HEK293 (cell line): ENCODE results near the gene COPS3.
A peak's percentile ranks its signal among the peaks of the same experiment; 100 is the strongest.

Experiments
- CTCF ChIA-PET: fragments of 350-600 bp; formaldehyde crosslinking; extraction: SDS; loops from one replicate; lab custom pipeline; 2021; ENCODE audit warnings: antibody characterized with exemption; lab: Yijun Ruan, JAX
- POLR2A ChIA-PET: fragments of 300-600 bp; formaldehyde crosslinking; extraction: SDS; loops from one replicate; lab custom pipeline; 2020; ENCODE audit warnings: antibody characterized with exemption, inconsistent platforms; lab: Yijun Ruan, JAX
- H3K27ac ChIP-seq: fragments of 200-500 bp; sonication (Bioruptor generic); 2 replicates; pipeline ENCODE4 v1.5.1; 2014; ENCODE audit warnings: low read depth, low read length, control low read depth, inconsistent platforms; ENCODE audit errors: extremely low read depth
- H3K36me3 ChIP-seq, 2 experiments: fragments of 200-500 bp in 1 of 2; sonication (Bioruptor generic) in 1 of 2; 1 replicate in 1 of 2; 2 replicates in 1 of 2; pipeline ENCODE4 v1.5.1; 2014 to 2017; ENCODE audit warnings: inconsistent platforms in 2 of 2, low read length in 2 of 2; ENCODE audit not compliant: control insufficient read depth in 2 of 2, insufficient read depth in 1 of 2
- H3K4me1 ChIP-seq: fragments of 200-500 bp; sonication (Bioruptor generic); 2 replicates; pipeline ENCODE4 v1.5.1; 2014; ENCODE audit warnings: mild to moderate bottlenecking, low read length, inconsistent platforms; ENCODE audit not compliant: control insufficient read depth, insufficient read depth
- H3K4me3 ChIP-seq: 2 replicates; pipeline ENCODE4 v1.5.1; 2011; ENCODE audit warnings: low read depth, mild to moderate bottlenecking, control low read depth, low read length, moderate library complexity
- H3K9me3 ChIP-seq: fragments of 200-500 bp; sonication (Bioruptor generic); 2 replicates; pipeline ENCODE4 v1.5.1; 2014; ENCODE audit warnings: low read depth, low read length, inconsistent platforms; ENCODE audit not compliant: control insufficient read depth, insufficient read depth
- BCL11A ChIP-seq: fragments of 450-650 bp; formaldehyde crosslinking; IDR thresholded peaks from 2 replicates; pipeline ENCODE4 v1.5.1; 2016; ENCODE audit warnings: low read depth, missing biosample characterization, missing genetic modification characterization
- GLIS1 ChIP-seq: fragments of 450-650 bp; formaldehyde crosslinking; IDR thresholded peaks from 2 replicates; pipeline ENCODE4 v1.5.1; 2016; ENCODE audit warnings: missing biosample characterization, missing genetic modification characterization
- PRDM4 ChIP-seq: fragments of 450-650 bp; formaldehyde crosslinking; IDR thresholded peaks from 2 replicates; pipeline ENCODE4 v1.5.1; 2017; ENCODE audit warnings: missing biosample characterization, missing genetic modification characterization
- SCRT2 ChIP-seq: fragments of 450-650 bp; formaldehyde crosslinking; IDR thresholded peaks from 2 replicates; pipeline ENCODE4 v1.5.1; 2016; ENCODE audit warnings: missing biosample characterization, missing genetic modification characterization
- YY2 ChIP-seq: fragments of 450-650 bp; formaldehyde crosslinking; IDR thresholded peaks from 2 replicates; pipeline ENCODE4 v1.5.1; 2016; ENCODE audit warnings: missing biosample characterization, missing genetic modification characterization
- ZBTB17 ChIP-seq: fragments of 450-650 bp; formaldehyde crosslinking; IDR thresholded peaks from 2 replicates; pipeline ENCODE4 v1.5.1; 2016; ENCODE audit warnings: missing biosample characterization, missing genetic modification characterization
- ZBTB20 ChIP-seq: fragments of 450-650 bp; formaldehyde crosslinking; IDR thresholded peaks from 2 replicates; pipeline ENCODE4 v1.5.1; 2016; ENCODE audit warnings: missing biosample characterization, missing genetic modification characterization
- ZBTB21 ChIP-seq: fragments of 450-650 bp; formaldehyde crosslinking; IDR thresholded peaks from 2 replicates; pipeline ENCODE4 v1.5.1; 2017; ENCODE audit warnings: missing biosample characterization, missing genetic modification characterization
- ZFHX2 ChIP-seq: fragments of 450-650 bp; formaldehyde crosslinking; conservative IDR thresholded peaks from 2 replicates; pipeline ENCODE4 v1.5.1; 2016; ENCODE audit warnings: missing biosample characterization, missing genetic modification characterization
- ZFP69B ChIP-seq: fragments of 450-650 bp; formaldehyde crosslinking; IDR thresholded peaks from 2 replicates; pipeline ENCODE4 v1.5.1; 2016; ENCODE audit warnings: missing biosample characterization, missing genetic modification characterization
- ZNF184 ChIP-seq: fragments of 450-650 bp; IDR thresholded peaks from 2 replicates; pipeline ENCODE4 v1.5.1; 2018; ENCODE audit warnings: missing biosample characterization, mild to moderate bottlenecking, missing genetic modification characterization
- ZNF324 ChIP-seq: fragments of 450-650 bp; formaldehyde crosslinking; IDR thresholded peaks from 2 replicates; pipeline ENCODE4 v1.5.1; 2016; ENCODE audit warnings: missing biosample characterization, missing genetic modification characterization
- ZNF433 ChIP-seq: fragments of 450-650 bp; formaldehyde crosslinking; IDR thresholded peaks from 2 replicates; pipeline ENCODE4 v1.5.1; 2016; ENCODE audit warnings: missing biosample characterization, missing genetic modification characterization, low read depth
- ZNF600 ChIP-seq: fragments of 450-650 bp; formaldehyde crosslinking; IDR thresholded peaks from 2 replicates; pipeline ENCODE4 v1.5.1; 2016; ENCODE audit warnings: missing biosample characterization, missing genetic modification characterization
- ZNF654 ChIP-seq: fragments of 450-650 bp; formaldehyde crosslinking; IDR thresholded peaks from 2 replicates; pipeline ENCODE4 v1.5.1; 2016; ENCODE audit warnings: low read depth, missing biosample characterization, missing genetic modification characterization
- ZSCAN30 ChIP-seq: fragments of 450-650 bp; IDR thresholded peaks from 2 replicates; pipeline ENCODE4 v1.5.1; 2018; ENCODE audit warnings: missing biosample characterization, mild to moderate bottlenecking, missing genetic modification characterization, moderate library complexity
- TF ChIP-seq, protein P1 (sequence below): fragments of 450-650 bp; formaldehyde crosslinking; optimal IDR thresholded peaks from 2 replicates; pipeline ENCODE3; 2016; ENCODE audit warnings: missing biosample characterization, mild to moderate bottlenecking, missing genetic modification characterization
- TF ChIP-seq, protein P2 (sequence below): fragments of 450-650 bp; formaldehyde crosslinking; IDR thresholded peaks from 2 replicates; pipeline ENCODE4 v1.5.1; 2016; ENCODE audit warnings: missing biosample characterization, missing genetic modification characterization, borderline replicate concordance
- TF ChIP-seq, protein P3 (sequence below): fragments of 450-650 bp; formaldehyde crosslinking; IDR thresholded peaks from 2 replicates; pipeline ENCODE4 v1.5.1; 2016; ENCODE audit warnings: missing biosample characterization, missing genetic modification characterization

The COPS3 gene

GRCh38 chr17:17313350-17313991 is 32.4 kb upstream of the COPS3 start:
- POLR2A ChIA-PET, result interaction anchor here (0.6 to 0.8 kb wide), 3 partner anchors 33 to 58 kb away, joined by 3 read pairs; partner anchors contain the start of gene COPS3
- CTCF ChIA-PET, result interaction anchor here (0.5 to 2.8 kb wide), 15 partner anchors 8 to 235 kb away, joined by 3 to 13 read pairs (median 3); no protein-coding TSS in a partner anchor
- H3K4me1 ChIP-seq, result peaks cover 4% of the 10 kb centered on the region
- H3K36me3 ChIP-seq, result peaks cover 3 to 4% of the 10 kb centered on the region in 2 experiments; a peak in 2 of 3 replicates
- H3K27ac ChIP-seq, result no peak overlapping the region
- no peaks in the 10 kb centered on the region for H3K9me3 ChIP-seq
- TF ChIP-seq GLIS1 (tag by site-specific recombination) (peak; percentile 26; the same call in 1 of the 2 replicates), ZNF654 (tag by site-specific recombination) (peak; percentile 31), ZFP69B (tag by site-specific recombination) (no peak), ZNF324 (tag by site-specific recombination) (no peak)
- no peak overlapping the region for H3K4me3 ChIP-seq

DNA sequence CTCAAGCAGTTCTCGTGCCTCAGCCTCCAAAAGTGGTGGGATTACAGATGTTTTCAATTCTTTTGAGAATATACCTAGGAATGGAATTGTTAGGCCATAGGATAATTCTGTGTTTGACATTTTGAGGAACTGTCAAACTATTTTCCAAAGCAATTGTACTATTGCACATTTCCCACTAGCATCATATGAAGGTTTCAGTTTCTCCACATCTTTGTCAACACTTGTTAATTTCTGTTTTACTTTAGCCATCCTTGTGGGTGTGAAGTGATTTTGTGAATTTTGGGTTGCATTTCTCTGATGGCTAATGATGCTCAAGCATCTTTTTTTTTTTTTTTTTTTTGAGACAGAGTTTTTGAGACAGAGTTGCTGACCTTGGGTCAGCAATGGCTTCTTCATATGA is 28.3 kb upstream of the COPS3 start:
- H3K36me3 ChIP-seq, result peaks cover 3 to 4% of the 10 kb centered on the region in 2 experiments; a peak in 2 of 3 replicates

GRCh38 chr17:17305281-17305801 is 24.3 kb upstream of the COPS3 start:
- ChIA-PET POLR2A (interaction anchor here (0.6 to 1.3 kb wide), 3 partner anchors 16 to 167 kb away, joined by 3 to 5 read pairs (median 3); no protein-coding TSS in a partner anchor), CTCF (interaction anchor here (0.5 to 1.4 kb wide), 4 partner anchors 8 to 222 kb away, joined by 3 read pairs; no protein-coding TSS in a partner anchor)
- no peak overlapping the region for H3K27ac ChIP-seq
- peaks cover 0 to 1% of the 10 kb centered on the region in 2 experiments; a peak in 1 of 3 replicates for H3K36me3 ChIP-seq
- no peak overlapping the region for H3K4me3 ChIP-seq
- no peaks in the 10 kb centered on the region; the same call in 1 of the 2 replicates for H3K4me1 ChIP-seq
- H3K9me3 ChIP-seq, result no peaks in the 10 kb centered on the region
- TF ChIP-seq ZSCAN30 (tag by site-specific recombination), result 0 out of 2 replicates have a peak, but pooled peaks have one; percentile 14
- TF ChIP-seq, protein P1, sequence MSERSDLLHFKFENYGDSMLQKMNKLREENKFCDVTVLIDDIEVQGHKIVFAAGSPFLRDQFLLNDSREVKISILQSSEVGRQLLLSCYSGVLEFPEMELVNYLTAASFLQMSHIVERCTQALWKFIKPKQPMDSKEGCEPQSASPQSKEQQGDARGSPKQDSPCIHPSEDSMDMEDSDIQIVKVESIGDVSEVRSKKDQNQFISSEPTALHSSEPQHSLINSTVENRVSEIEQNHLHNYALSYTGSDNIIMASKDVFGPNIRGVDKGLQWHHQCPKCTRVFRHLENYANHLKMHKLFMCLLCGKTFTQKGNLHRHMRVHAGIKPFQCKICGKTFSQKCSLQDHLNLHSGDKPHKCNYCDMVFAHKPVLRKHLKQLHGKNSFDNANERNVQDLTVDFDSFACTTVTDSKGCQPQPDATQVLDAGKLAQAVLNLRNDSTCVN (tag by site-specific recombination), result no peak
- TF ChIP-seq ZNF433 (tag by site-specific recombination), result no peak
- 0 out of 2 replicates have a peak, but pooled peaks have one; percentile 14 for TF ChIP-seq ZBTB20 (tag by site-specific recombination)
- TF ChIP-seq ZBTB17 (tag by site-specific recombination), result no peak
- no peak for TF ChIP-seq ZBTB21 (tag by site-specific recombination)
- TF ChIP-seq YY2, result no peak
- TF ChIP-seq BCL11A, result no peak
- peak; percentile 80 for TF ChIP-seq ZNF600 (tag by site-specific recombination)
- TF ChIP-seq, protein P2, sequence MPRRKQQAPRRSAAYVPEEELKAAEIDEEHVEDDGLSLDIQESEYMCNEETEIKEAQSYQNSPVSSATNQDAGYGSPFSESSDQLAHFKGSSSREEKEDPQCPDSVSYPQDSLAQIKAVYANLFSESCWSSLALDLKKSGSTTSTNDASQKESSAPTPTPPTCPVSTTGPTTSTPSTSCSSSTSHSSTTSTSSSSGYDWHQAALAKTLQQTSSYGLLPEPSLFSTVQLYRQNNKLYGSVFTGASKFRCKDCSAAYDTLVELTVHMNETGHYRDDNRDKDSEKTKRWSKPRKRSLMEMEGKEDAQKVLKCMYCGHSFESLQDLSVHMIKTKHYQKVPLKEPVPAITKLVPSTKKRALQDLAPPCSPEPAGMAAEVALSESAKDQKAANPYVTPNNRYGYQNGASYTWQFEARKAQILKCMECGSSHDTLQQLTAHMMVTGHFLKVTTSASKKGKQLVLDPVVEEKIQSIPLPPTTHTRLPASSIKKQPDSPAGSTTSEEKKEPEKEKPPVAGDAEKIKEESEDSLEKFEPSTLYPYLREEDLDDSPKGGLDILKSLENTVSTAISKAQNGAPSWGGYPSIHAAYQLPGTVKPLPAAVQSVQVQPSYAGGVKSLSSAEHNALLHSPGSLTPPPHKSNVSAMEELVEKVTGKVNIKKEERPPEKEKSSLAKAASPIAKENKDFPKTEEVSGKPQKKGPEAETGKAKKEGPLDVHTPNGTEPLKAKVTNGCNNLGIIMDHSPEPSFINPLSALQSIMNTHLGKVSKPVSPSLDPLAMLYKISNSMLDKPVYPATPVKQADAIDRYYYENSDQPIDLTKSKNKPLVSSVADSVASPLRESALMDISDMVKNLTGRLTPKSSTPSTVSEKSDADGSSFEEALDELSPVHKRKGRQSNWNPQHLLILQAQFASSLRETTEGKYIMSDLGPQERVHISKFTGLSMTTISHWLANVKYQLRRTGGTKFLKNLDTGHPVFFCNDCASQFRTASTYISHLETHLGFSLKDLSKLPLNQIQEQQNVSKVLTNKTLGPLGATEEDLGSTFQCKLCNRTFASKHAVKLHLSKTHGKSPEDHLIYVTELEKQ, result no peak
- 0 out of 2 replicates have a peak, but pooled peaks have one; percentile 8 for TF ChIP-seq ZFHX2 (tag by site-specific recombination)
- TF ChIP-seq ZNF184 (tag by site-specific recombination), result no peak
- TF ChIP-seq, protein P3, sequence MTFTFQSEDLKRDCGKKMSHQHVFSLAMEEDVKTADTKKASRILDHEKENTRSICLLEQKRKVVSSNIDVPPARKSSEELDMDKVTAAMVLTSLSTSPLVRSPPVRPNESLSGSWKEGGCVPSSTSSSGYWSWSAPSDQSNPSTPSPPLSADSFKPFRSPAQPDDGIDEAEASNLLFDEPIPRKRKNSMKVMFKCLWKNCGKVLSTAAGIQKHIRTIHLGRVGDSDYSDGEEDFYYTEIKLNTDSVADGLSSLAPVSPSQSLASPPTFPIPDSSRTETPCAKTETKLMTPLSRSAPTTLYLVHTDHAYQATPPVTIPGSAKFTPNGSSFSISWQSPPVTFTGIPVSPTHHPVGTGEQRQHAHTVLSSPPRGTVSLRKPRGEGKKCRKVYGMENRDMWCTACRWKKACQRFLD (tag by site-specific recombination), result no peak

More for the DNA sequence above, 28.3 kb upstream of the COPS3 start:
- TF ChIP-seq SCRT2 (no peak), PRDM4 (tag by site-specific recombination) (peak; percentile 43)
- no peak overlapping the region for H3K27ac ChIP-seq
- H3K9me3 ChIP-seq, result no peaks in the 10 kb centered on the region
- ChIA-PET CTCF (no interaction called here), POLR2A (no interaction called here)
- H3K4me3 ChIP-seq, result no peak overlapping the region
- no peaks in the 10 kb centered on the region; the same call in 1 of the 2 replicates for H3K4me1 ChIP-seq
